Stimulated activated CD4-positive, alpha-beta T cell treated with anti-CD3 and anti-CD28 coated beads, Interleukin-12 subunit alpha, Interleukin-12 subunit beta, amount 100 ng/mL, for 24 hours (primary cell): ENCODE measurements around the gene SLC2A11.

Experiments
- DNase-seq, 2 experiments: peaks; one replicate each; pipeline ENCODE4 v3.0.0-alpha.2; 2020; ENCODE audit warnings: low read depth in 2 of 2

The SLC2A11 gene

GRCh38 chr22:23832226-23833016 is 25.3 kb upstream of the SLC2A11 start:
- DNase-seq, result no peak

GRCh38 chr22:23833017-23833751 is 24.5 kb upstream of the SLC2A11 start:
- no peak for DNase-seq

DNA sequence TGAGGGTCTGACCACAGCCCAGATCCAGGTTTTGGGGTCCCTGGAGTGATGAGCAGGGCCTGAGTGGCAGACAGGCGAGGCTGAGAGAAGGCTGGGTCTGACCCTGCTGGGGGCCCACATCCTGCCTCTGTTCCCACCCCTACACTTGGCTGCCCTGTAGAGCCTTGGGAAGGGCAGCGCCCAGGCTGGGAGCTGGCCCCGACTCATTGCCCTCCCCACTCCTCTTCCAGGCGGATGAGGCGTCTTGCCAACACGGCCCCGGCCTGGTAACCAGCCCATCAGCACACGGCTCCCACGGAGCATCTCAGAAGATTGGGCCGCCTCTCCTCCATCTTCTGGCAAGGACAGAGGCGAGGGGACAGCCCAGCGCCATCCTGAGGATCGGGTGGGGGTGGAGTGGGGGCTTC is 23.8 kb upstream of the SLC2A11 start:
- DNase-seq, result no peak

GRCh38 chr22:23834406-23834792 is 23.3 kb upstream of the SLC2A11 start:
- no peak for DNase-seq

DNA sequence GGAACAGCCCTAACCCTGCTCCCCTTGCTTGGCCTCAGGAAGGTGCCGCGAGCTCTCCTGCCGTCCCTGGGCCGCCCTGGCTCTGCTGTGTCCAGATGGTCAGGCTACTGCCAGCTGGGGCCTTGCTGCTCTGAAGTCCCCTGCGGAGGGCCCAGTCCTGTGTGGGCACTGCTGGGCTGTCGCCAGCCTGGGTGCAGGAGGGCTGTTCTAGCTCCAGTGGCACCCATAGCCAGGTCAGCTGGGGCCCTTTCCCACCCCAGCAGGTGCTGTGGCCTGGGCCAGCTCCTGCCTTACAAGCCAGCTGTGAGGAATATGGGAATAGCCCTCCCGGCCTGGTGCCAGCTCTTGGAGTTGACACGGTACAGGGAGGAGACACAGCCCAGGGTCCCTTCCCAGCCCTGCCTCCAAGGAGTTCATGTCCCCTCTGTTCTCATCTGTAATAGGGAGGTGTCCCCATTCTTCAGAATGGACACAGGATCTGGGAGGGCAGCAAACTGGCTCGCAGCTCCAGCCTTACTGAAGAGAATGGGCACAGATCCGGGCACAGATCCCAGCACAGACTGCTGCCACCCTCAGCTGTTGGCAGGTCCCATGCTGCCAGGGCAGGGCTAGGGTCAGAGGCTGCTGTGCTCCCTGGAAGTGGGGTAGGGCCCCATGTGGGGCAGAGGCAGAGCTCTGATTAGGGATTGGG is 22.7 kb upstream of the SLC2A11 start:
- no peak for DNase-seq

GRCh38 chr22:23835484-23836144 is 22.1 kb upstream of the SLC2A11 start:
- DNase-seq, result no peak

DNA sequence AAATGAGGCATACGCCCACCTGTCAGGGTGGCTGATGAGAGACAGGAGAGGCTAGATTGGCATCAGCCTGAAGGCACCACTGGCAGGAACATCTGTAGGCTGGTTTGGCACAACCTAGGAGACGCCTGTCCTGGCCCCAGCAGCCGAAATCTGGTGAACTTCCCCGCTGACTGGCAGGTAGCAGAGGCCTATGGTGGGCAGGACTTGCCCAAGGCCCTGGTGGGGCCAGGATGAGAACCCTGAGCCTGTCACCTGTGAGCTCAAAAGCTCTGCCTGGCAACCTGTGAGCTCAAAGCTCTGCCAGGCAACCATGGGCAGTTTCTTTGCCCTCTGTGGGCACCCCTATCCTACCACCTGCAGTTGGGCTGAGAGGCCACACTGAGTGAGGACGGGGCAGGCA is 21.4 kb upstream of the SLC2A11 start:
- DNase-seq, result no peak

- no peak for DNase-seq
Measured at GRCh38 chr22:23836692-23837495, 20.8 kb upstream of the SLC2A11 start.

GRCh38 chr22:23837496-23837859 is 20.2 kb upstream of the SLC2A11 start:
- DNase-seq, result no peak

GRCh38 chr22:23837911-23838680 is 19.6 kb upstream of the SLC2A11 start:
- no peak for DNase-seq

DNA sequence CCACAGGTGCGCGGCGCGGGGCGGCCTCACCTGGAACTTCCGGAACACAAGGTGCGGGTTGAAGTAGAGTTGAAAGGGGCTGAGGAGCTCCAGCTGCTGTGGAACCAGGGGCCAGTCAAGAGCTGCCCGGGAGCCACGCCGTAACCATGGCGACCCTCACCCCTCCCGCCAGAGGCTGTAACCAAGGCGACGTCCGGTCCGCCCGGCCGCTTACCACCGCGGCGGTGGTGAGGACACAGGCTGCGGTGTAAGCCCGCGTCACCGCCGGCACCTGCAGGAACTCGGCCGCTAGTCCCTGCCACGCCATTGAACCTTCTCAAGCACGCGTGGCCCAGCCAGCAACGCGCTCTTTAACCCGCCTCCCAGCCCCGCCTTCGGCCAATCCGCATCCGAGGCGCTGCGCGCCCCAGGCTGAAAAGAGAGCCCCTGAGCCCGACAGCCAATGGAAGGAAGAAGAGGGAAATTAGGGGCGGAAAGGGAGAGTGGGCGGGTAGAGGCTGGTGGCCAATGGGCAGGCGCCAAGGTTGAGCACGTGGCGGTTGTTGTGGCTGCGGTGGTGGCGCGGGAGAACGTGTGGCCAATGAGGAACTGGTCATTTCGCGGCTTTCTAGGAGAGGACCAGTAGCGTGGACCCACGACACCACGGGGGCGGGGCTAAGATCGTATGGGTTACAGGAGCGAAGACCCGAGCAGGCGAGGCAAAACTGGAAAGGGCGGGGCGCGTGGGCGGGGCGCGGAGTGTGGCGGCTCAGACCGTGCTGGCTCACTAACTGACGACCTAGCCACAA is 18.8 kb upstream of the SLC2A11 start, which contains the start of gene DERL3:
TSS of gene DERL3 (minus strand) at position 326 of the 788 bp plus-strand sequence. CDS start at position 307, 19 bp downstream.
- peak; percentile 88 to 96 for DNase-seq

- DNase-seq, result no peak
Measured at GRCh38 chr22:23840026-23840425, 17.6 kb upstream of the SLC2A11 start.

- no peak for DNase-seq
Measured at GRCh38 chr22:23841292-23841691, 16.4 kb upstream of the SLC2A11 start.

DNA sequence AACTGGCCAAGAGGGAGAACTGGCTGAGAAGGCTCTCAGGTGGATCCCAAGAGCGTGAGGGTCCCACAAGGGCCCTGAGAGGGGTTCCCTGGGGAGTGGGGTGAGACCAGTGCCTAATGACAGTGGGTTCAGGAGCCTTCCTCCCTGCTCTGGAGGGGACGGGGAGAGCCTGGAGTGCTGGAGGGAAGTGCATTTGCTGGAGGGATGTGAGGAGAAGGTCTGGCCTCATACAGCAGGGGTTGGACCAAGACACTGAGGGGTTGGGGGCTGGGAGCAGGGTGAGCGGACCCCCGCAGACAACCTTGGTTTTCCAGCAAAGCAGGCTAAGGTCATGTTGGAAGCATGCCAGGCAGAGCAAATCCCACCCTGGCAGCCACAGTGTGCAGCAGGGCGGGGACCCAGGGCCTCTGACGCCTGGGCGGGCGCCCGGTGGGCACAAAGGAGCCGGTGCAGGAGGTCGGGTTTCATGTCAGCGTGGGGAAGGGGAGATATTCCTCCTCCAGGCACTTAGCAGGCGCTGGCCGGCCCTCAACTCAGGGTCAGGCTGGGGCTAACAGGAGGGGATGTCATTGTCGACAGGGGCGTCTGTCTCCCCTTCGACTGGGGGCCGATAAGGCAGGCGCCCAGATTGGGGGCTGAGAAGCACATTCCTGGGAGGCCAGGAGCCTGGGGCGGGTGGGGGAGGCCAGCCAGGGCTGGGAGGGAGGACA is 15.8 kb upstream of the SLC2A11 start:
- no peak for DNase-seq

DNA sequence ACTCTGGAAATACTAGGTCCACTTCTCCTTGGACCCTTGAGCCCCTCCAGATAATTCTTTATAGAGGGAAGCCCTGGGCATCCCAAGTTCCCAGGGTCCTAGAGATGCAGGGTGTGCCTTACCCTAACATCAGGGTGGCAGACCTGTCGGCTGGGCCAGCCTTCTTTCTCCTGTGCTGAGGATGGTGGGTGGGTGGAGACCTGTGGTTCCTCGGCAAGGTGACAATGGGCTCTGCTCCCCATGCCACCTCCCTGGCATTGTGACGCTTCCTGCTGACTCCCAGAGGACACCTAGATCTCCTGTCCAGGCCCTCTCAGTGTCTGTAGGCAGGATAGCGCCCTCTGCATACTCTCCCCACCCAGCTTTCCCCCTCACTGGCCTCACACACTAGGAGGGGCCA is 15.1 kb upstream of the SLC2A11 start:
- no peak for DNase-seq

GRCh38 chr22:23844739-23845202 is 12.9 kb upstream of the SLC2A11 start:
- DNase-seq, result no peak

DNA sequence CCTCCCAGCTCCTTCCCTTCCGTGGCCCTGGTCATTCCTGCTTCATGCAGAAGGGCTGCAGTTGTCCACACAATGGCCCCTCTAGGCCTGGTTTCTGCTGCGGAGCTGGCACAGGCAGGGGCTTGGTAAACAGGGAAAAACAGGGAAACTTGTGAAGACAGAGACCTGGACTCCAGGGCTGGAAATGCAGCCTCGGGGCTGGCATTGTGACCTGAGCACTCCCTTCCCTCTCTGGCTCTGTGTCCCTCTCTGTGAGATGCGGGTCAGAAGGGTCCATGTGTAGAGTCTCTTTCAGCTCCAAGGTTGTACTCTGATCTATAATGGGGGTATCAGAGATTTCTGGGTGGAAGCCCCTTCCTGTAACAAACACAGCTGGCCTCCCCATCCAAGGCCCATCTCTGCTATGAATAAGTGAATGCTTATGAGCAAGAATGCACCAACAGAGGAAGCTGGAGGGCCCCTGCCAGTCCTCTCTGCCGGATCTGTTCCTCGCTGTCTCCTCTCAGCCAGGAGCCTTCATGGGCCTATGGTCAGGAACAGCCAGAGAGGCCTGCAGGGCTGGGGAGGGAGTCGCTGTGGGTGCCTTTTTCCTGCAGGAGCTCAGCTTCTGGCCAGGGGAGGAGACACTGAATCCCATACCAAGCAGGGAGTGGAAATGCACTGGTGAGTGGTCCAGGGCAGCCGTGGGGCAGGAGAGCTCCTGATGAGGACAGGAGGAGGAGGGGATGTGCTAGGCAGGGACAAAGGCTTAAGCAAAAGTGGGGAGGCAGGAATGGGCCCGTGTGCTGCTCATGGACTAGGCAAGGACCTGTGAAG is 12.2 kb upstream of the SLC2A11 start:
- no peak for DNase-seq

GRCh38 chr22:23846081-23846469 is 11.6 kb upstream of the SLC2A11 start:
- DNase-seq, result no peak
